Measurements from ENCODE around the gene TBC1D22A.

GRCh38 chr22:47083379-47083986, 321.0 kb downstream of the TBC1D22A start:
- TF ChIP-seq POLR2A (IDR thresholded peaks at IDR 0.05) (no peak), CTCF (IDR thresholded peaks at IDR 0.05) (no peak), EP300 (IDR thresholded peaks at IDR 0.05; ENCODE audit: low read depth) (no peak)

Measured in transverse colon (tissue), 3 donors.